Gastroesophageal sphincter (tissue), 4 donors: ENCODE results near the gene SLC35G6. TPM values are rescaled to one million over a fixed set of nuclear protein-coding genes. Genes with fewer than 3 reads are reported as not detected.

Experiments used
- ATAC-seq: fragments of 150-250 bp; one replicate; pipeline ENCODE4 v1.9.1; 2016; ENCODE audit warnings: mild to moderate bottlenecking, moderate library complexity
- H3K27ac ChIP-seq, 4 donors: fragments of 200-600 bp; sonication (generic) in 3 of 4; 1 replicate in 3 of 4; 2 replicates in 1 of 4; pipeline ENCODE4 v1.5.1; 2016 to 2019
- H3K27me3 ChIP-seq: fragments of 200-600 bp; sonication (generic); one replicate; pipeline ENCODE4 v1.5.1; 2019
- H3K36me3 ChIP-seq, 2 donors: fragments of 200-600 bp; sonication (generic); one replicate each; pipeline ENCODE4 v1.5.1; 2019; ENCODE audit warnings: control low read depth in 1 of 2
- H3K4me1 ChIP-seq, 3 donors: fragments of 200-600 bp; sonication (generic); 1 replicate in 2 of 3; 2 replicates in 1 of 3; pipeline ENCODE4 v1.5.1; 2016 to 2019; ENCODE audit warnings: control low read depth in 2 of 3
- H3K4me3 ChIP-seq, 2 donors: fragments of 200-600 bp; sonication (generic); one replicate each; pipeline ENCODE4 v1.5.1; 2019; ENCODE audit warnings: mild to moderate bottlenecking in 1 of 2, moderate library complexity in 1 of 2
- H3K9me3 ChIP-seq, 3 donors: fragments of 200-600 bp; sonication (generic); one replicate each; pipeline ENCODE4 v1.5.1; 2017 to 2019; ENCODE audit warnings: control low read depth in 2 of 3
- CTCF ChIP-seq, 4 experiments: fragments of 200-600 bp in 2 of 4; fragments of 450-650 bp in 2 of 4; sonication (generic) in 1 of 4; IDR thresholded peaks; one replicate each; pipeline ENCODE4 v1.5.1; 2017 to 2019; ENCODE audit warnings: antibody characterized with exemption in 4 of 4, mild to moderate bottlenecking in 2 of 4, moderate library complexity in 2 of 4
- EP300 ChIP-seq: sonication (generic); formaldehyde crosslinking; IDR thresholded peaks from one replicate; pipeline ENCODE4 v1.6.1; 2017; ENCODE audit warnings: antibody characterized with exemption, mild to moderate bottlenecking
- POLR2A ChIP-seq, 2 donors: fragments of 450-650 bp; IDR thresholded peaks; one replicate each; pipeline ENCODE4 v1.6.1; 2017; ENCODE audit warnings: antibody characterized with exemption in 2 of 2, mild to moderate bottlenecking in 2 of 2, moderate library complexity in 1 of 2
- POLR2AphosphoS5 ChIP-seq: sonication (generic); formaldehyde crosslinking; IDR thresholded peaks from one replicate; pipeline ENCODE4 v1.6.1; 2017; ENCODE audit warnings: antibody characterized with exemption
- WGBS, 2 donors: methylation state at CpG; one replicate each; pipeline ENCODE4 v1.1.5; 2018; ENCODE audit warnings: low coverage in 1 of 2; 5-methylcytosine and 5-hydroxymethylcytosine counted together
- total RNA-seq, 4 donors: library from RNA; depleted of rRNA; stranded (reverse); fragments of >200 nt; gene quantifications; one replicate each; pipeline ENCODE4 v1.1.0, GENCODE V29; 2016

SLC35G6 gene
- total RNA-seq, 4 donors from 2014 or later: not detected

GRCh38 chr17:7497228-7497627, 16.0 kb downstream of the SLC35G6 start:
- no peak overlapping the region for H3K4me3 ChIP-seq
- TF ChIP-seq CTCF (IDR thresholded peaks at IDR 0.05) (no peak), POLR2A (IDR thresholded peaks at IDR 0.05) (no peak), POLR2AphosphoS5 (no peak)
- peaks cover 0 to 70% of the 10 kb centered on the region in 2 donors for H3K36me3 ChIP-seq
- no peaks in the 10 kb centered on the region for H3K27me3 ChIP-seq
- WGBS, 2 donors: no CpG with 5 or more reads among the region's 10 CpGs
- ATAC-seq: peak; percentile 31
- no peaks in the 10 kb centered on the region for H3K9me3 ChIP-seq
- H3K4me1 ChIP-seq: peaks cover 0 to 24% (median 0%) of the 10 kb centered on the region in 3 donors
- no peak overlapping the region for H3K27ac ChIP-seq

GRCh38 chr17:7497636-7498035, 16.4 kb downstream of the SLC35G6 start:
- Histone ChIP-seq H3K9me3 (no peaks in the 10 kb centered on the region), H3K27me3 (no peaks in the 10 kb centered on the region), H3K4me3 (no peak overlapping the region), H3K36me3 (peaks cover 0 to 72% of the 10 kb centered on the region in 2 donors), H3K4me1 (peaks cover 0 to 21% (median 0%) of the 10 kb centered on the region in 3 donors), H3K27ac (no peak overlapping the region)
- TF ChIP-seq CTCF (IDR thresholded peaks at IDR 0.05): no peak
- no peak for TF ChIP-seq POLR2A (IDR thresholded peaks at IDR 0.05)
- TF ChIP-seq EP300: no peak
- no peak for TF ChIP-seq POLR2AphosphoS5
- 60 to 79% methylated on average over 1 to 2 of the region's 14 CpGs for WGBS, 2 donors
- no peak for ATAC-seq

- no peak overlapping the region for H3K4me3 ChIP-seq
- H3K9me3 ChIP-seq: no peaks in the 10 kb centered on the region
- TF ChIP-seq EP300: no peak
- TF ChIP-seq POLR2AphosphoS5: no peak
- no peak for TF ChIP-seq CTCF (IDR thresholded peaks at IDR 0.05)
- TF ChIP-seq POLR2A (IDR thresholded peaks at IDR 0.05): no peak
- H3K27me3 ChIP-seq: no peaks in the 10 kb centered on the region
- H3K36me3 ChIP-seq: peaks cover 0 to 87% of the 10 kb centered on the region in 2 donors
- H3K4me1 ChIP-seq: peaks cover 0 to 11% (median 0%) of the 10 kb centered on the region in 3 donors
- no peak for ATAC-seq
- WGBS, 2 donors: 61 to 100% methylated on average over 3 to 5 of the region's 11 CpGs
- H3K27ac ChIP-seq: no peak overlapping the region
These were observed 17.9 kb downstream of the SLC35G6 start for GRCh38 chr17:7499161-7499560.

- no peaks in the 10 kb centered on the region for H3K9me3 ChIP-seq
- H3K36me3 ChIP-seq: peaks cover 0 to 100% of the 10 kb centered on the region in 2 donors
- 78 to 79% methylated on average over 4 to 8 of the region's 14 CpGs for WGBS, 2 donors
- ATAC-seq: no peak
- H3K4me3 ChIP-seq: no peak overlapping the region
- TF ChIP-seq POLR2AphosphoS5: no peak
- TF ChIP-seq CTCF (IDR thresholded peaks at IDR 0.05): no peak
- no peaks in the 10 kb centered on the region for H3K27me3 ChIP-seq
- H3K27ac ChIP-seq: no peak overlapping the region
- H3K4me1 ChIP-seq: no peaks in the 10 kb centered on the region
These were observed 20.5 kb downstream of the SLC35G6 start for GRCh38 chr17:7501729-7502128.

GRCh38 chr17:7502171-7502847, 21.1 kb downstream of the SLC35G6 start:
- WGBS, 2 donors: 73 to 100% methylated on average over 3 of the region's 20 CpGs
- ATAC-seq: no peak
- no peaks in the 10 kb centered on the region for H3K27me3 ChIP-seq
- peaks cover 0 to 100% of the 10 kb centered on the region in 2 donors for H3K36me3 ChIP-seq
- TF ChIP-seq CTCF (IDR thresholded peaks at IDR 0.05): no peak
- TF ChIP-seq EP300: no peak
- no peak for TF ChIP-seq POLR2AphosphoS5
- TF ChIP-seq POLR2A (IDR thresholded peaks at IDR 0.05): no peak
- H3K27ac ChIP-seq: no peak overlapping the region
- H3K4me1 ChIP-seq: no peaks in the 10 kb centered on the region
- H3K4me3 ChIP-seq: no peak overlapping the region
- H3K9me3 ChIP-seq: no peaks in the 10 kb centered on the region
